Caco-2 (cell line): ENCODE measurements around the gene NTRK1. TPM values are rescaled to one million over a fixed set of nuclear protein-coding genes. Genes with fewer than 3 reads are reported as not detected.
A peak's percentile ranks its signal among the peaks of the same experiment; 100 is the strongest.

Source experiments
- BruUV-seq: library from RNA; stranded (reverse); fragments of 400-500 nt; replicated peaks from 2 replicates; lab custom pipeline; 2021; lab: Mats Ljungman, UMichigan
- CTCF ChIA-PET: fragments of 300-600 bp; sonication (Branson Sonifier 250); formaldehyde crosslinking; loops from one replicate; lab custom pipeline; 2022; ENCODE audit warnings: antibody characterized with exemption; lab: Charles Lee
- POLR2A ChIA-PET: fragments of 300-600 bp; sonication (Branson Sonifier 250); formaldehyde crosslinking; loops from one replicate; lab custom pipeline; 2022; ENCODE audit warnings: antibody characterized with exemption; lab: Charles Lee
- DNase-seq, 2 experiments: peaks; one replicate each; pipeline versions ENCODE4 v3.0.0 to v3.0.0-alpha.2; 2020 to 2022
- H3K27me3 ChIP-seq: replicated peaks from 2 replicates; pipeline ENCODE4 v1.6.0; 2011; ENCODE audit warnings: low read length; ENCODE audit not compliant: control insufficient read depth, insufficient read depth
- H3K36me3 ChIP-seq: 2 replicates; pipeline ENCODE4 v1.5.1; 2011; ENCODE audit warnings: low read length; ENCODE audit not compliant: control insufficient read depth, insufficient read depth
- H3K4me1 ChIP-seq: fragments of 250-450 bp; sonication (Bioruptor Pico); 2 replicates; pipeline ENCODE4 v1.5.1; 2020; ENCODE audit warnings: mild to moderate bottlenecking
- H3K4me3 ChIP-seq: 2 replicates; pipeline ENCODE4 v1.5.1; 2011; ENCODE audit warnings: low read depth, mild to moderate bottlenecking, control low read depth, low read length
- H3K9me3 ChIP-seq: fragments of 250-450 bp; sonication (Bioruptor Pico); 2 replicates; pipeline ENCODE4 v1.5.1; 2020; ENCODE audit warnings: mild to moderate bottlenecking, moderate library complexity
- H3K27ac Mint-ChIP-seq: one replicate; pipeline ENCODE4 v1.8.0; 2022; ENCODE audit warnings: mixed read lengths; ENCODE audit not compliant: unreplicated experiment
- H3K27me3 Mint-ChIP-seq: one replicate; pipeline ENCODE4 v1.8.0; 2022; ENCODE audit warnings: mixed read lengths; ENCODE audit not compliant: insufficient read depth, unreplicated experiment
- H3K36me3 Mint-ChIP-seq: one replicate; pipeline ENCODE4 v1.8.0; 2022; ENCODE audit warnings: mild to moderate bottlenecking, mixed read lengths; ENCODE audit not compliant: insufficient read depth, unreplicated experiment
- H3K4me1 Mint-ChIP-seq: one replicate; pipeline ENCODE4 v1.8.0; 2022; ENCODE audit warnings: low read depth, mixed read lengths; ENCODE audit not compliant: unreplicated experiment
- H3K4me3 Mint-ChIP-seq: one replicate; pipeline ENCODE4 v1.8.0; 2022; ENCODE audit warnings: mild to moderate bottlenecking, moderate library complexity, mixed read lengths; ENCODE audit not compliant: unreplicated experiment
- H3K9me3 Mint-ChIP-seq: one replicate; pipeline ENCODE4 v1.8.0; 2022; ENCODE audit warnings: mixed read lengths; ENCODE audit not compliant: unreplicated experiment
- intact Hi-C: fragments of 100-400 bp; cut with micrococcal nuclease; formaldehyde crosslinking; loops from one replicate; pipeline ENCODE4 v1.10.0; 2022; ENCODE audit not compliant: unreplicated experiment
- total RNA-seq: library from RNA; stranded (reverse); gene quantifications from 2 replicates; pipeline ENCODE4 v1.2.3, GENCODE V29; 2022
- TF ChIP-seq, protein P1 (sequence below), 2 experiments: fragments of 200-600 bp in 1 of 2; IDR thresholded peaks; 1 replicate in 1 of 2; 2 replicates in 1 of 2; pipeline versions ENCODE4 v1.5.1 to v1.8.0; 2011 to 2022; ENCODE audit warnings: antibody characterized with exemption in 1 of 2, control low read depth in 1 of 2, inconsistent platforms in 1 of 2, low read depth in 1 of 2, low read length in 1 of 2, mild to moderate bottlenecking in 1 of 2, moderate library complexity in 1 of 2; ENCODE audit not compliant: insufficient read depth in 1 of 2, severe bottlenecking in 1 of 2, unreplicated experiment in 1 of 2

The NTRK1 gene
- total RNA-seq, 1 experiment from 2014 or later: not detected

DNA sequence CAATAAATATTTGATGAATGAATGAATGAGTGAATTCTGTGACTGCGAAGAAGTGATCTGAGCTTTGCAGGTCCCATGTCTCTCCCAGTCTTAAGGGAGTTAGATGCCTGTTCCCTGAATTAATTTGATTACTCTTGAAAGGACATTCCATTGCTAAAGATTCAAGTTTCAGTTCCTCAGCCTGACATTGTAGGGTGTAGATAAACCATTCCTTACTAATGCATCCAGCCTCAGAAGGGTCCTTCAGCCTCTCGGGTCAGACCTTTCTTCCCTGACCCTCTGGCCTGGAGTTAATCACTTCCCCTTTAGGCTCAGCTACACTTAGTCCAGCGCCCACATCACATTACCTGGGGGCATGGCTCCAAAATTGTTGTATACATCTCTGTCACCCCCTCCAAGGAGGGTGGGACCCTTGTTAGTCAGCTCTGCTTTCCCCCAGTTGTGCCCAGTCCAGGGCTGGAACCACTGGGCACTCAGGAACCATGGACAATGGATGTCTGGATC, 4.3 kb upstream of the NTRK1 start:
- peaks cover 7% of the 10 kb centered on the region for H3K27me3 Mint-ChIP-seq
- ChIA-PET CTCF (no interaction called here), POLR2A (no interaction called here)
- Histone ChIP-seq H3K27me3 (peaks cover 5% of the 10 kb centered on the region), H3K4me1 (peaks cover 22% of the 10 kb centered on the region), H3K36me3 (no peaks in the 10 kb centered on the region), H3K4me3 (no peak overlapping the region), H3K9me3 (no peaks in the 10 kb centered on the region)
- intact Hi-C loops: no loop called here
- no peak overlapping the region for H3K27ac Mint-ChIP-seq
- H3K9me3 Mint-ChIP-seq: no peaks in the 10 kb centered on the region
- no peak for DNase-seq
- peaks cover 13% of the 10 kb centered on the region for H3K4me1 Mint-ChIP-seq
- TF ChIP-seq, protein P1, sequence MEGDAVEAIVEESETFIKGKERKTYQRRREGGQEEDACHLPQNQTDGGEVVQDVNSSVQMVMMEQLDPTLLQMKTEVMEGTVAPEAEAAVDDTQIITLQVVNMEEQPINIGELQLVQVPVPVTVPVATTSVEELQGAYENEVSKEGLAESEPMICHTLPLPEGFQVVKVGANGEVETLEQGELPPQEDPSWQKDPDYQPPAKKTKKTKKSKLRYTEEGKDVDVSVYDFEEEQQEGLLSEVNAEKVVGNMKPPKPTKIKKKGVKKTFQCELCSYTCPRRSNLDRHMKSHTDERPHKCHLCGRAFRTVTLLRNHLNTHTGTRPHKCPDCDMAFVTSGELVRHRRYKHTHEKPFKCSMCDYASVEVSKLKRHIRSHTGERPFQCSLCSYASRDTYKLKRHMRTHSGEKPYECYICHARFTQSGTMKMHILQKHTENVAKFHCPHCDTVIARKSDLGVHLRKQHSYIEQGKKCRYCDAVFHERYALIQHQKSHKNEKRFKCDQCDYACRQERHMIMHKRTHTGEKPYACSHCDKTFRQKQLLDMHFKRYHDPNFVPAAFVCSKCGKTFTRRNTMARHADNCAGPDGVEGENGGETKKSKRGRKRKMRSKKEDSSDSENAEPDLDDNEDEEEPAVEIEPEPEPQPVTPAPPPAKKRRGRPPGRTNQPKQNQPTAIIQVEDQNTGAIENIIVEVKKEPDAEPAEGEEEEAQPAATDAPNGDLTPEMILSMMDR (IDR thresholded peaks at IDR 0.05; ENCODE audit: insufficient read depth in 1 of 2, low read depth in 1 of 2, low read length in 1 of 2, severe bottlenecking in 1 of 2, unreplicated experiment in 1 of 2): no peak
- no TSS peak for BruUV-seq
- no peak overlapping the region for H3K4me3 Mint-ChIP-seq
- no peaks in the 10 kb centered on the region for H3K36me3 Mint-ChIP-seq

DNA sequence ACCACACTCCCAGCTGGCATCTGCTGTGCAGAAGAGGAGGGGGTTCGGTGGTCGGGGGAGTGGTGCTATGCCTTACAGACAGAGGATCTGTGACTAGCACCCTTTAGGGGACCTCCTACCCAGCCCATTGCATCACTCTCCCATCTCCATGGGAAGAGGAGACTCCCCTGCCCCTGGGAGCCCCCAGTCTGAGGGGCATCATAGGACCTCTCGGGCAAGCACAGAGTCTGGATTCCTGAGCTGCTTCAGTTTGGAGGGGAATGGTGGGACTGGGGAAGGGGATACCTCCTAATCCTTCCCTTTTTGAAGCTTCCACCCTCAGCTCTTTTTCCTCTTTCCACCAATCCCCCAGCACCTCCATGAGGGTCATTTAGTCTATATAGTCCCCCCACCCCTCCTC, 3.1 kb upstream of the NTRK1 start:
- BruUV-seq: no TSS peak
- H3K4me3 ChIP-seq: no peak overlapping the region
- Mint-ChIP-seq H3K27me3 (peaks cover 11% of the 10 kb centered on the region), H3K36me3 (no peaks in the 10 kb centered on the region), H3K27ac (no peak overlapping the region), H3K4me1 (peaks cover 14% of the 10 kb centered on the region), H3K9me3 (no peaks in the 10 kb centered on the region), H3K4me3 (no peak overlapping the region)
- ChIA-PET CTCF (interaction anchor here (0.6 to 1.3 kb wide), 4 partner anchors 9 to 43 kb away, joined by 3 read pairs; no protein-coding TSS in a partner anchor), POLR2A (no interaction called here)
- no peaks in the 10 kb centered on the region for H3K36me3 ChIP-seq
- H3K4me1 ChIP-seq: peaks cover 22% of the 10 kb centered on the region
- no peak for DNase-seq
- intact Hi-C loops: no loop called here
- TF ChIP-seq, protein P1 (IDR thresholded peaks at IDR 0.05; ENCODE audit: insufficient read depth in 1 of 2, low read depth in 1 of 2, low read length in 1 of 2, severe bottlenecking in 1 of 2, unreplicated experiment in 1 of 2): no peak
- no peaks in the 10 kb centered on the region for H3K9me3 ChIP-seq
- peaks cover 7% of the 10 kb centered on the region for H3K27me3 ChIP-seq

GRCh38 chr1:156858555-156858956, 2.1 kb upstream of the NTRK1 start:
- Histone ChIP-seq H3K9me3 (no peaks in the 10 kb centered on the region), H3K4me3 (peak overlapping the region; percentile 19; the same call in 1 of the 2 replicates), H3K4me1 (peaks cover 33% of the 10 kb centered on the region), H3K36me3 (no peaks in the 10 kb centered on the region), H3K27me3 (peaks cover 7% of the 10 kb centered on the region)
- no TSS peak for BruUV-seq
- intact Hi-C loops: loop anchor here (2.0 kb wide), 1 partner anchor 44 kb away; no protein-coding TSS in a partner anchor
- no peaks in the 10 kb centered on the region for H3K36me3 Mint-ChIP-seq
- peaks cover 11% of the 10 kb centered on the region for H3K27me3 Mint-ChIP-seq
- TF ChIP-seq, protein P1 (IDR thresholded peaks at IDR 0.05; ENCODE audit: insufficient read depth in 1 of 2, low read depth in 1 of 2, low read length in 1 of 2, severe bottlenecking in 1 of 2, unreplicated experiment in 1 of 2): no peak
- H3K9me3 Mint-ChIP-seq: no peaks in the 10 kb centered on the region
- no peak overlapping the region for H3K27ac Mint-ChIP-seq
- peaks cover 24% of the 10 kb centered on the region for H3K4me1 Mint-ChIP-seq
- ChIA-PET POLR2A (interaction anchor here (0.6 to 0.7 kb wide), 2 partner anchors 101 to 130 kb away, joined by 4 to 6 read pairs; partner anchors contain the start of genes ISG20L2 and METTL25B), CTCF (interaction anchor here (0.6 to 3.9 kb wide), 7 partner anchors 10 to 1860 kb away, joined by 3 to 40 read pairs (median 7); no protein-coding TSS in a partner anchor)
- H3K4me3 Mint-ChIP-seq: peak overlapping the region; percentile 69
- DNase-seq: no peak
